ENCODE data around the gene DET1. TPM values are rescaled to one million over a fixed set of nuclear protein-coding genes. Genes with fewer than 3 reads are reported as not detected.
"Not testable (repeated sequence)": the region's sequence is repeated elsewhere in the genome, so short reads cannot be mapped to it uniquely, and the experiment has no call there.

Gene DET1
- total RNA-seq, 2 donors from 2014 or later: 4.4 to 4.8 TPM

GRCh38 chr15:88470625-88471372 lies 75.7 kb downstream of the DET1 start:
- H3K27me3 Mint-ChIP-seq (ENCODE audit: insufficient read depth): no peaks in the 10 kb centered on the region
- TF ChIP-seq, protein P1, sequence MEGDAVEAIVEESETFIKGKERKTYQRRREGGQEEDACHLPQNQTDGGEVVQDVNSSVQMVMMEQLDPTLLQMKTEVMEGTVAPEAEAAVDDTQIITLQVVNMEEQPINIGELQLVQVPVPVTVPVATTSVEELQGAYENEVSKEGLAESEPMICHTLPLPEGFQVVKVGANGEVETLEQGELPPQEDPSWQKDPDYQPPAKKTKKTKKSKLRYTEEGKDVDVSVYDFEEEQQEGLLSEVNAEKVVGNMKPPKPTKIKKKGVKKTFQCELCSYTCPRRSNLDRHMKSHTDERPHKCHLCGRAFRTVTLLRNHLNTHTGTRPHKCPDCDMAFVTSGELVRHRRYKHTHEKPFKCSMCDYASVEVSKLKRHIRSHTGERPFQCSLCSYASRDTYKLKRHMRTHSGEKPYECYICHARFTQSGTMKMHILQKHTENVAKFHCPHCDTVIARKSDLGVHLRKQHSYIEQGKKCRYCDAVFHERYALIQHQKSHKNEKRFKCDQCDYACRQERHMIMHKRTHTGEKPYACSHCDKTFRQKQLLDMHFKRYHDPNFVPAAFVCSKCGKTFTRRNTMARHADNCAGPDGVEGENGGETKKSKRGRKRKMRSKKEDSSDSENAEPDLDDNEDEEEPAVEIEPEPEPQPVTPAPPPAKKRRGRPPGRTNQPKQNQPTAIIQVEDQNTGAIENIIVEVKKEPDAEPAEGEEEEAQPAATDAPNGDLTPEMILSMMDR (conservative IDR thresholded peaks at IDR 0.05): peak; percentile 55

DNA sequence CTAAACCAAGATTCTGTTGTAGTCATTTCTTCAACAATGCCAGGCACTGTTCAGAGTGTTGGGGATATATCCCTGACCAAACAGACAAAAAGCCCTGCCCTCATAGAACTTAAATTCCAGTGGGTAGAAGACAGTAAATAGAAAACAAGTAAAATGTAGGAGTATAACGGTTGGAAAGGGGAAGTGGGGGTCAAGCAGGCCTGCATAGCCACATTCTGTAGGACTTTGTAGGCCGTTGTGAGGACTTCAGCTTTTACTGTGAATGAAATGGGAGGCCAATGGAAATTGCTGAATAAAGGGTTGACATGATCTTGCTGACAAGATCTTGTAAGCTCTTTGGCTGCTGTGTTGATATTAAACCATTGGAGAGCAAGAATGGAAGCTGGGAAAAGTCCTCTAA lies 77.2 kb downstream of the DET1 start:
- Histone ChIP-seq H3K9me3 (ENCODE audit: control insufficient read depth, low read length) (no peaks in the 10 kb centered on the region), H3K36me3 (ENCODE audit: control insufficient read depth, insufficient read depth, low read length) (peaks cover 35% of the 10 kb centered on the region), H3K27ac (ENCODE audit: low read depth, low read length) (no peak overlapping the region), H3K4me3 (ENCODE audit: low read length) (no peak overlapping the region), H3K27me3 (ENCODE audit: control insufficient read depth, insufficient read depth, low read length, poor library complexity, severe bottlenecking) (no peaks in the 10 kb centered on the region), H3K9ac (ENCODE audit: extremely low read depth, low read length, poor library complexity, severe bottlenecking) (no peak overlapping the region), H3K4me1 (ENCODE audit: control insufficient read depth, insufficient read depth, low read length) (no peaks in the 10 kb centered on the region)
- peak; percentile 17 for DNase-seq
- peaks cover 24% of the 10 kb centered on the region for H3K36me3 Mint-ChIP-seq (ENCODE audit: low read depth)
- no peaks in the 10 kb centered on the region for H3K27me3 Mint-ChIP-seq (ENCODE audit: insufficient read depth)
- H3K27ac Mint-ChIP-seq: no peak overlapping the region
- TF ChIP-seq, protein P1 (conservative IDR thresholded peaks at IDR 0.05): no peak
- peaks cover 13% of the 10 kb centered on the region for H3K4me1 Mint-ChIP-seq
- 93 to 94% methylated on average over 2 of the region's 2 CpGs for WGBS, 2 experiments (ENCODE audit: insufficient coverage in 1 of 2, insufficient read length in 1 of 2)
- H3K4me3 Mint-ChIP-seq: peak overlapping the region; percentile 88
- no peaks in the 10 kb centered on the region for H3K9me3 Mint-ChIP-seq

More at GRCh38 chr15:88470625-88471372, 75.7 kb downstream of the DET1 start:
- Mint-ChIP-seq H3K4me3 (no peak overlapping the region), H3K27ac (no peak overlapping the region), H3K9me3 (no peaks in the 10 kb centered on the region), H3K36me3 (ENCODE audit: low read depth) (peaks cover 26% of the 10 kb centered on the region), H3K4me1 (peaks cover 13% of the 10 kb centered on the region)
- no peaks in the 10 kb centered on the region for H3K27me3 ChIP-seq (ENCODE audit: control insufficient read depth, insufficient read depth, low read length, poor library complexity, severe bottlenecking)
- H3K4me1 ChIP-seq (ENCODE audit: control insufficient read depth, insufficient read depth, low read length): no peaks in the 10 kb centered on the region
- H3K4me3 ChIP-seq (ENCODE audit: low read length): no peak overlapping the region
- DNase-seq: no peak
- WGBS, 2 experiments (ENCODE audit: insufficient coverage in 1 of 2, insufficient read length in 1 of 2): 89 to 97% methylated on average over 5 to 6 of the region's 6 CpGs
- no peak overlapping the region for H3K9ac ChIP-seq (ENCODE audit: extremely low read depth, low read length, poor library complexity, severe bottlenecking)
- peaks cover 35% of the 10 kb centered on the region for H3K36me3 ChIP-seq (ENCODE audit: control insufficient read depth, insufficient read depth, low read length)
- H3K27ac ChIP-seq (ENCODE audit: low read depth, low read length): no peak overlapping the region
- no peaks in the 10 kb centered on the region for H3K9me3 ChIP-seq (ENCODE audit: control insufficient read depth, low read length)

GRCh38 chr15:88468721-88469120 lies 77.8 kb downstream of the DET1 start:
- H3K9me3 Mint-ChIP-seq; H3K27me3 Mint-ChIP-seq (ENCODE audit: insufficient read depth); H3K9ac ChIP-seq (ENCODE audit: extremely low read depth, low read length, poor library complexity, severe bottlenecking); H3K9me3 ChIP-seq (ENCODE audit: control insufficient read depth, low read length); H3K27ac ChIP-seq (ENCODE audit: low read depth, low read length); H3K4me1 ChIP-seq (ENCODE audit: control insufficient read depth, insufficient read depth, low read length); H3K27ac Mint-ChIP-seq; H3K27me3 ChIP-seq (ENCODE audit: control insufficient read depth, insufficient read depth, low read length, poor library complexity, severe bottlenecking): not testable (repeated sequence)
- peak; percentile 35 for DNase-seq
- WGBS, 2 experiments (ENCODE audit: insufficient coverage in 1 of 2, insufficient read length in 1 of 2): 93 to 98% methylated on average over 5 to 10 of the region's 10 CpGs
- Histone ChIP-seq H3K4me3 (ENCODE audit: low read length) (peak overlapping the region; percentile 97), H3K36me3 (ENCODE audit: control insufficient read depth, insufficient read depth, low read length) (peaks cover 38% of the 10 kb centered on the region)
- Mint-ChIP-seq H3K4me3 (peak overlapping the region; percentile 88), H3K36me3 (ENCODE audit: low read depth) (peaks cover 27% of the 10 kb centered on the region), H3K4me1 (peaks cover 13% of the 10 kb centered on the region)
